ENCODE data around the gene HMGCL. TPM values are rescaled to one million over a fixed set of nuclear protein-coding genes. Genes with fewer than 3 reads are reported as not detected.

HMGCL gene
- total RNA-seq, 6 donors from 2014 or later, result 27.5 to 53.3 (median 36.5) TPM

DNA sequence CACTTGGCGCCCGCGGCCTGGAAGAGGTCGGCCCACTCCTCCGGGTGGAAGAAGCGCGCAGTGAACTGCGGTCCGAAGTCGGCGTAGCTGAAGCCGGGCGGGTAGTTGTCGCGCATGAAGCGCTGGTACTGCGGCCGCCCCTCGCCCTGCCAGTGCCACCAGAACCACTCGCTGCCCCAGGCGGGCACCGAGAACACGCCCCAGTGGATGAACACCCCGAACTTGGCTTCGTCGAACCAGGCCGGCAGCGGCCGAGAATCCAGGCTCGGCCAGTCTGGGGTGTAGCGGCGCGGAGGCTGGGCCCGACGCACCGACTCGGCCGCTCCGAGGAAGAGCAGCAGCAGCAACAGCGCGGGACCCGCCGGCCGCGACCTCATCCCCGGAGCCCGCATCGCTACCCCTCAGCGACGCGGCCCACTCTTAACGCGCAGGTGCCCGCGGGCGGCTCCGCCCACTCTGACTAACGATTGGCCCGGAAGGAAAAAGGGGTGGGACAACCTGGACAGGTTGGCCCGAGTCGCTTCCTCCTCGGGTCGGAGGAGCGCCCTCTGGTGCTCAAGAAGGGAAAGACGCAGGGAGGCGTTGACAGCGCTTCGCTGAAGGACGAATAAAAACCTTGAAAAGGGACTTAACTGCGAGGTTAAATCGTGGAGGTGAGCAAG lies 42.8 kb upstream of the HMGCL start, which contains the start of gene FUCA1:
Gene FUCA1 (minus strand): TSS at position 396 of the 662 bp plus-strand sequence. CDS start 4 bp downstream, at position 392.
- WGBS, 2 donors, result 0 to 2% methylated on average over 19 to 23 of the region's 71 CpGs
- Histone ChIP-seq H3K36me3 (peaks cover 0 to 19% (median 3%) of the 10 kb centered on the region in 4 donors), H3K4me3 (peak within 1 kb of the TSS; percentile 56 to 85 (median 66)), H3K27ac (peak within 1 kb of the TSS; percentile 59 to 84 (median 74)), H3K27me3 (no peaks in the 10 kb centered on the region), H3K9me3 (no peaks in the 10 kb centered on the region), H3K4me1 (peaks cover 21 to 34% (median 29%) of the 10 kb centered on the region in 4 donors)
- peak; percentile 98 to 99 for ATAC-seq (ENCODE audit: low FRiP score in 2 of 2)
- DNase-seq, result peak; percentile 96 to 97
- no peak for TF ChIP-seq EP300 (IDR thresholded peaks at IDR 0.05)
- TF ChIP-seq CTCF (IDR thresholded peaks at IDR 0.05), result peak; percentile 90 to 97 (median 96)
- peak; percentile 32 to 86 for TF ChIP-seq POLR2AphosphoS5 (IDR thresholded peaks at IDR 0.05)
- peak in 2 of 4 donors; percentile 83 to 92 for TF ChIP-seq POLR2A (IDR thresholded peaks at IDR 0.05)

DNA sequence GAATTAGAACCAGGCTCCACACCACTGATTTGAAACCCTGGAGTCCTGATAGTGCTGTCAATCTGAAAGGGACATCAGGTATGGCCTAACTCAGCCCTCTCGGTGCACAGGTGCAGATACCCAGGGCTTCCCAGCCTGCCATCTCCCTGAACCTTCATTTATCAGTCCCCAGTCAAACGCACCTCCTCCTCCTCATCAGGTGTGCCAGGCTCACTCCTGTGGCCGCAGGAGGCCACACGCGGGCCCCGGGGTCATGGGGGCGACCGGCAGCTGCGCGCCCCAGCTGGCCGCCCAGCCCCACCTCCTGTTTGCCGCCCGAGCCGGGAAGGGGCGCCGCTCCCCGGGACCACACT lies 42.3 kb upstream of the HMGCL start:
- no peaks in the 10 kb centered on the region for H3K9me3 ChIP-seq
- H3K27ac ChIP-seq, result peak overlapping the region in 3 of 4 donors; percentile 68 to 84 (median 79)
- TF ChIP-seq CTCF (IDR thresholded peaks at IDR 0.05) (no peak), POLR2A (IDR thresholded peaks at IDR 0.05) (no peak), EP300 (IDR thresholded peaks at IDR 0.05) (no peak), POLR2AphosphoS5 (IDR thresholded peaks at IDR 0.05) (no peak)
- H3K4me1 ChIP-seq, result peaks cover 21 to 34% (median 29%) of the 10 kb centered on the region in 4 donors
- DNase-seq (peak in 1 of 2 donors; percentile 21), ATAC-seq (ENCODE audit: low FRiP score in 2 of 2) (no peak)
- no peaks in the 10 kb centered on the region for H3K27me3 ChIP-seq
- peaks cover 2 to 24% (median 7%) of the 10 kb centered on the region in 4 donors for H3K36me3 ChIP-seq
- 5 to 8% methylated on average over 6 to 8 of the region's 17 CpGs for WGBS, 2 donors
- peak overlapping the region; percentile 56 to 85 (median 66) for H3K4me3 ChIP-seq

DNA sequence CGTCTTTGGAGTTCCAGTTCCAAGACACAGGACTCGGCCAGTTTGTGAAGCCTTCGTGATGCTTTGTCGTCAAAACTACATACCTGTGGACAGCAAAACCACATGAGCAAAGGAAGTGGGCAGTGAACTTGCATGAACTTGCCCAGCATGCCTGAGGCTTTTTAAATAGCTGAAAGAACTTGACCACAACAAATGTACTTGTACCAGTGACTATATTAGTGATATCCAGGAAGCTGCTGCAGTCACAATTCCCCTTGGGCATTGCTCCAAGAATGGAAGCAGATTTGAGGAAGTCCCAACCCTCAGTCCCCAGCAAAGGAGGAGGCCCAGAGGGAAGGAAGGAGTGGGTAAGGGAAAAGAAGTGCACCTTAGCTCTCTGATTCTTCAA lies 40.3 kb upstream of the HMGCL start:
- peak in 1 of 2 donors; percentile 70 for DNase-seq
- no peak for ATAC-seq (ENCODE audit: low FRiP score in 2 of 2)
- Histone ChIP-seq H3K4me3 (no peak overlapping the region), H3K9me3 (no peaks in the 10 kb centered on the region), H3K27ac (peak overlapping the region in 2 of 4 donors; percentile 13 to 19), H3K36me3 (peaks cover 13 to 39% (median 16%) of the 10 kb centered on the region in 4 donors), H3K4me1 (peaks cover 21 to 34% (median 29%) of the 10 kb centered on the region in 4 donors), H3K27me3 (no peaks in the 10 kb centered on the region)
- WGBS, 2 donors, result 61 to 70% methylated on average over 4 of the region's 4 CpGs
- TF ChIP-seq EP300 (IDR thresholded peaks at IDR 0.05), result no peak
- TF ChIP-seq POLR2A (IDR thresholded peaks at IDR 0.05), result peak in 1 of 4 donors; percentile 17
- peak in 1 of 2 donors; percentile 20 for TF ChIP-seq POLR2AphosphoS5 (IDR thresholded peaks at IDR 0.05)
- no peak for TF ChIP-seq CTCF (IDR thresholded peaks at IDR 0.05)

GRCh38 chr1:23864801-23865542 lies 39.7 kb upstream of the HMGCL start:
- DNase-seq (no peak), ATAC-seq (ENCODE audit: low FRiP score in 2 of 2) (no peak)
- WGBS, 2 donors, result 95 to 96% methylated on average over 13 of the region's 13 CpGs
- H3K4me1 ChIP-seq, result peaks cover 21 to 34% (median 29%) of the 10 kb centered on the region in 4 donors
- TF ChIP-seq POLR2AphosphoS5 (IDR thresholded peaks at IDR 0.05) (no peak), POLR2A (IDR thresholded peaks at IDR 0.05) (no peak), CTCF (IDR thresholded peaks at IDR 0.05) (no peak), EP300 (IDR thresholded peaks at IDR 0.05) (no peak)
- no peak overlapping the region for H3K4me3 ChIP-seq
- no peaks in the 10 kb centered on the region for H3K27me3 ChIP-seq
- H3K27ac ChIP-seq, result peak overlapping the region in 2 of 4 donors; percentile 13 to 19
- no peaks in the 10 kb centered on the region for H3K9me3 ChIP-seq
- peaks cover 13 to 41% (median 16%) of the 10 kb centered on the region in 4 donors for H3K36me3 ChIP-seq
